Esophagus muscularis mucosa (tissue), 4 donors: ENCODE measurements around the gene MRPL55. TPM values are rescaled to one million over a fixed set of nuclear protein-coding genes. Genes with fewer than 3 reads are reported as not detected.
A peak's percentile ranks its signal among the peaks of the same experiment; 100 is the strongest.

Experiments used
- DNase-seq: peaks from one replicate; pipeline ENCODE4 v3.0.0-alpha.2; 2017; ENCODE audit errors: extremely low spot score
- H3K27ac ChIP-seq, 4 donors: fragments of 200-600 bp; sonication (generic); replicated peaks in 1 of 4; 1 replicate in 3 of 4; 2 replicates in 1 of 4; pipeline ENCODE4 v1.5.1; 2016 to 2019; ENCODE audit warnings: mild to moderate bottlenecking in 1 of 4
- H3K27me3 ChIP-seq, 4 donors: fragments of 200-600 bp; sonication (generic); one replicate each; pipeline versions ENCODE4 v1.5.1 to v1.6.0; 2016 to 2019
- H3K36me3 ChIP-seq, 4 donors: fragments of 200-600 bp; sonication (generic); one replicate each; pipeline ENCODE4 v1.5.1; 2016 to 2019
- H3K4me1 ChIP-seq, 4 donors: fragments of 200-600 bp; sonication (generic); one replicate each; pipeline ENCODE4 v1.5.1; 2016 to 2019
- H3K4me3 ChIP-seq, 4 donors: fragments of 200-600 bp; sonication (generic); 1 replicate in 2 of 4; 2 replicates in 2 of 4; pipeline ENCODE4 v1.5.1; 2016 to 2019; ENCODE audit warnings: mild to moderate bottlenecking in 4 of 4, moderate library complexity in 1 of 4
- H3K9me3 ChIP-seq, 4 donors: fragments of 200-600 bp; sonication (generic); 1 replicate in 3 of 4; 2 replicates in 1 of 4; pipeline ENCODE4 v1.5.1; 2016 to 2019
- EP300 ChIP-seq: sonication (generic); formaldehyde crosslinking; IDR thresholded peaks from one replicate; pipeline ENCODE4 v1.6.1; 2017; ENCODE audit warnings: antibody characterized with exemption
- POLR2A ChIP-seq: fragments of 450-650 bp; IDR thresholded peaks from one replicate; pipeline ENCODE4 v1.6.1; 2017; ENCODE audit warnings: antibody characterized with exemption, moderate library complexity, mild to moderate bottlenecking, low read depth
- POLR2AphosphoS5 ChIP-seq, 2 donors: sonication (generic); formaldehyde crosslinking; IDR thresholded peaks; one replicate each; pipeline ENCODE4 v1.6.1; 2017; ENCODE audit warnings: antibody characterized with exemption in 2 of 2
- WGBS: methylation state at CpG from one replicate; pipeline ENCODE4 v1.1.5; 2018; 5-methylcytosine and 5-hydroxymethylcytosine counted together
- intact Hi-C: fragments of 100-400 bp; cut with DNase I; formaldehyde crosslinking; loops from one replicate; pipeline ENCODE4 v1.15.1; 2023
- total RNA-seq, 4 donors: library from RNA; depleted of rRNA; stranded (reverse); fragments of >200 nt; gene quantifications; one replicate each; pipeline versions ENCODE4 v1.1.0 to v1.2.1, GENCODE V29; 2016
- TF ChIP-seq, protein P1 (sequence below), 3 experiments: fragments of 200-600 bp in 2 of 3; fragments of 450-650 bp in 1 of 3; sonication (generic) in 2 of 3; IDR thresholded peaks; one replicate each; pipeline ENCODE4 v1.5.1; 2017 to 2019; ENCODE audit warnings: antibody characterized with exemption in 3 of 3, mild to moderate bottlenecking in 2 of 3, moderate library complexity in 1 of 3

MRPL55 gene
- total RNA-seq, 4 donors from 2014 or later: 52.3 to 64.9 (median 60.1) TPM

GRCh38 chr1:228088586-228089498 is 20.3 kb downstream of the MRPL55 start:
- intact Hi-C loops: loop anchor here (10.0 kb wide), 1 partner anchor 324 kb away; no protein-coding TSS in a partner anchor
- Histone ChIP-seq H3K27ac (peak overlapping the region; percentile 6 to 100 (median 49)), H3K9me3 (no peaks in the 10 kb centered on the region), H3K4me3 (peak overlapping the region in 1 of 4 donors; percentile 4), H3K36me3 (peaks cover 0 to 17% (median 6%) of the 10 kb centered on the region in 4 donors), H3K4me1 (peaks cover 93 to 100% (median 97%) of the 10 kb centered on the region in 4 donors), H3K27me3 (no peaks in the 10 kb centered on the region)
- 62% methylated on average over 17 of the region's 21 CpGs for WGBS
- DNase-seq: no peak
- TF ChIP-seq POLR2A (no peak), POLR2AphosphoS5 (IDR thresholded peaks at IDR 0.05) (no peak), EP300 (no peak)
- TF ChIP-seq, protein P1, sequence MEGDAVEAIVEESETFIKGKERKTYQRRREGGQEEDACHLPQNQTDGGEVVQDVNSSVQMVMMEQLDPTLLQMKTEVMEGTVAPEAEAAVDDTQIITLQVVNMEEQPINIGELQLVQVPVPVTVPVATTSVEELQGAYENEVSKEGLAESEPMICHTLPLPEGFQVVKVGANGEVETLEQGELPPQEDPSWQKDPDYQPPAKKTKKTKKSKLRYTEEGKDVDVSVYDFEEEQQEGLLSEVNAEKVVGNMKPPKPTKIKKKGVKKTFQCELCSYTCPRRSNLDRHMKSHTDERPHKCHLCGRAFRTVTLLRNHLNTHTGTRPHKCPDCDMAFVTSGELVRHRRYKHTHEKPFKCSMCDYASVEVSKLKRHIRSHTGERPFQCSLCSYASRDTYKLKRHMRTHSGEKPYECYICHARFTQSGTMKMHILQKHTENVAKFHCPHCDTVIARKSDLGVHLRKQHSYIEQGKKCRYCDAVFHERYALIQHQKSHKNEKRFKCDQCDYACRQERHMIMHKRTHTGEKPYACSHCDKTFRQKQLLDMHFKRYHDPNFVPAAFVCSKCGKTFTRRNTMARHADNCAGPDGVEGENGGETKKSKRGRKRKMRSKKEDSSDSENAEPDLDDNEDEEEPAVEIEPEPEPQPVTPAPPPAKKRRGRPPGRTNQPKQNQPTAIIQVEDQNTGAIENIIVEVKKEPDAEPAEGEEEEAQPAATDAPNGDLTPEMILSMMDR (IDR thresholded peaks at IDR 0.05): no peak

DNA sequence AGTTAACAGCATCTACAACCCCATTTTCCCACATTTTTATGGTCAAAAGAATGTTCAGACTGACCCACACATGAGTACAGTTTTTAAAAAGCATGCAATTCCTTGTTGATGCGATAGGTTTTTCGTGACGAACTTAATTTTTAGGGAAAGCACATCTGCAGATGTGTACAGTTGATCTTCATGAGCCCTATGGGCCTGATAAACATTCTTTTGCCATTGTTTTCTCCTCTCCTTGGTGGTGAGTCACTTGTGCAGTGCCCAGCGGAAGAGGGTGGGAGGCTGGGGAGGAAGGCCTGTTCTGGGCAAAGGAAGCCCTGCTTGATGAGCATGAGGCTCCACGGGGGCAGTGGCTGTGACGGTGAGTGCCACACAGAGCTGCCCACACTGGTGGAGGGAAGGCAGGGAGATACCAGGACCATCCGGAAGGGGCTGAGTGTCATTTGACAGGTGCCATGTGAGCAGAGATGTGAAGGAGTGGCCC is 21.3 kb downstream of the MRPL55 start:
- Histone ChIP-seq H3K36me3 (peaks cover 0 to 15% (median 6%) of the 10 kb centered on the region in 4 donors), H3K4me1 (peaks cover 89 to 94% (median 93%) of the 10 kb centered on the region in 4 donors), H3K27me3 (no peaks in the 10 kb centered on the region), H3K27ac (peak overlapping the region; percentile 36 to 100 (median 49)), H3K9me3 (no peaks in the 10 kb centered on the region), H3K4me3 (peak overlapping the region in 3 of 4 donors; percentile 2 to 21 (median 15))
- peak; percentile 25 to 55 for TF ChIP-seq POLR2AphosphoS5 (IDR thresholded peaks at IDR 0.05)
- TF ChIP-seq, protein P1 (IDR thresholded peaks at IDR 0.05): no peak
- 50% methylated on average over 7 of the region's 7 CpGs for WGBS
- DNase-seq: no peak
- intact Hi-C loops: loop anchor here (10.0 kb wide), 1 partner anchor 323 kb away; no protein-coding TSS in a partner anchor

DNA sequence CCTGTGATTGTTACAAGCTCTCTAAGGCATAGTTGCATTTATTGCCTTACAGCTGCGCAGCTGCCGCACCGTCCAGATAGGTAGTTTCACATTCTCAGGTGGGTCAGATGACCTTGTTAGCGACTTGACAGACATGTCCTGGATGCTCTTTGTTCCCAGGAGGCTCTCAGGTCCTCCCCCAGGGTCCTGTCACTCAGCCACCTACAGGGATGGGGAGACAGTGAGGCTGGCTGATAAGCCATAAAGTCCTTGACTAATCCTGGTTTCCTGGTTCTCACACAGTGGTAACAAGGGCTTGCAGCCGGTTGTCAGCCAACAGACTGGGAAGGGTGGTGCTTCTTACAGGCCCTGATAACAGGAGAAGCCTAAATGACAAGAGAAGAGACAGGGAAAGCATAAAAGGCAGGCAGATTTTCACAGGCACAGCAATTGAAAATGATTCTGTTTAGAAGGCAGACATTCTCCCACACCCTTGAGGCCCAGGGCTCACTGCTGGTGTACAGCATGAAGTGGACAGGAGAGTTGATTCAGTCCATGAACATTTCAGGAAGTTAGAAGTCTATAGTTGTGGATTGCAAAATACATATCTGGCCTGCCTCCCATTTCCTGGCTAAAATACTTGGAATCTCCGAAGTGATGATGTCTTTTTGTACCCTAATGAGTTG is 23.7 kb downstream of the MRPL55 start:
- Histone ChIP-seq H3K4me3 (peak overlapping the region; percentile 79 to 99 (median 96)), H3K27me3 (no peaks in the 10 kb centered on the region), H3K4me1 (peaks cover 74 to 87% (median 84%) of the 10 kb centered on the region in 4 donors), H3K9me3 (no peaks in the 10 kb centered on the region), H3K27ac (peak overlapping the region; percentile 96 to 100 (median 100)), H3K36me3 (peaks cover 0 to 9% (median 4%) of the 10 kb centered on the region in 4 donors)
- WGBS: 45% methylated on average over 6 of the region's 6 CpGs
- intact Hi-C loops: loop anchor here (10.0 kb wide), 1 partner anchor 321 kb away; no protein-coding TSS in a partner anchor
- TF ChIP-seq EP300 (no peak), POLR2A (no peak), POLR2AphosphoS5 (IDR thresholded peaks at IDR 0.05) (peak; percentile 10 to 66)
- TF ChIP-seq, protein P1 (IDR thresholded peaks at IDR 0.05): no peak
- DNase-seq: no peak

DNA sequence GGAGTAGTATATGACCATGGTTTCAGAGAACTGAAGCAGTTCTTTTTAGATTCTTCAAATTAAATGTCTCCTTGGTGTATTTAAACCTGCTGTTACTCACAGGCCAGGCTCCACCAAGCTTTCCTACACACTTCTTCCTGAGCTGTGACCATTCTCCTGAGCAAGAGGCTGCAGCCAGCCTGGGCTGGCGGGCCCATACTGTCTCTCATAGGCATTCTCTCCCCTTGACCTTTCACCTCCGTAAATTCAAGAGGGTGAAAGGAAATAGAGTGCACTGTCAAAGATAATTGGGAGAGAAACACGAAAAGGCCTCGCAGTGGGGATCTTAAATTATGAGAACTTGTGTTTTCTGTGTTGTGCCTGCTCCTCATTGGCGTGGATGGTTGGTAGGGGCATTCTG is 24.3 kb downstream of the MRPL55 start:
- no peak for DNase-seq
- Histone ChIP-seq H3K36me3 (peaks cover 0 to 9% (median 4%) of the 10 kb centered on the region in 4 donors), H3K27me3 (no peaks in the 10 kb centered on the region), H3K4me3 (peak overlapping the region; percentile 79 to 99 (median 96)), H3K27ac (peak overlapping the region; percentile 96 to 100 (median 100)), H3K4me1 (peaks cover 67 to 87% (median 78%) of the 10 kb centered on the region in 4 donors), H3K9me3 (no peaks in the 10 kb centered on the region)
- intact Hi-C loops: loop anchor here (10.0 kb wide), 1 partner anchor 320 kb away; no protein-coding TSS in a partner anchor
- 63% methylated on average over 5 of the region's 5 CpGs for whole genome bisulfite sequencing
- TF ChIP-seq, protein P1 (IDR thresholded peaks at IDR 0.05): no peak
- TF ChIP-seq POLR2A (no peak), POLR2AphosphoS5 (IDR thresholded peaks at IDR 0.05) (no peak), EP300 (no peak)
